ENCODE results near the gene AGER.

DNA sequence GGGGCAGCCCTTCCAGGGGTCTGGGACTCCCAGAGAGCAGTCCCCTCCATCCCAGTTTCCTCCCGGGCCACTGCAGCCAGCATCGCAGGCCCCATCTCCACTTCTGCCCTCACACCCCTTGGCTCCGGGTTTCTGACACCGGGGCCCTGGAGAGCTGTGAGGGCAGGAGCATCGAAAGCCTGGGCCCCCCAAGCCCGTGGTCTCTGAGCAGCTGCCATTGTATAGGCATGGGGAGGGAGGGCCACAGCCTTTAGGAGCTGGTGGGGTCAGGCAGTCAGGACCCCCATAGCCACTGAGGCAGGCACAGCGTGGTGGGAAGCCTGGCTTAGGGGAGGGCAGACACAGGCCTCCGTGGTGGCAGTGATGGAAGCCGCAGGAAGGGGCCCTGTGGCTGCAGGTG lies 18.1 kb upstream of the AGER start:
- TF ChIP-seq, protein P1, sequence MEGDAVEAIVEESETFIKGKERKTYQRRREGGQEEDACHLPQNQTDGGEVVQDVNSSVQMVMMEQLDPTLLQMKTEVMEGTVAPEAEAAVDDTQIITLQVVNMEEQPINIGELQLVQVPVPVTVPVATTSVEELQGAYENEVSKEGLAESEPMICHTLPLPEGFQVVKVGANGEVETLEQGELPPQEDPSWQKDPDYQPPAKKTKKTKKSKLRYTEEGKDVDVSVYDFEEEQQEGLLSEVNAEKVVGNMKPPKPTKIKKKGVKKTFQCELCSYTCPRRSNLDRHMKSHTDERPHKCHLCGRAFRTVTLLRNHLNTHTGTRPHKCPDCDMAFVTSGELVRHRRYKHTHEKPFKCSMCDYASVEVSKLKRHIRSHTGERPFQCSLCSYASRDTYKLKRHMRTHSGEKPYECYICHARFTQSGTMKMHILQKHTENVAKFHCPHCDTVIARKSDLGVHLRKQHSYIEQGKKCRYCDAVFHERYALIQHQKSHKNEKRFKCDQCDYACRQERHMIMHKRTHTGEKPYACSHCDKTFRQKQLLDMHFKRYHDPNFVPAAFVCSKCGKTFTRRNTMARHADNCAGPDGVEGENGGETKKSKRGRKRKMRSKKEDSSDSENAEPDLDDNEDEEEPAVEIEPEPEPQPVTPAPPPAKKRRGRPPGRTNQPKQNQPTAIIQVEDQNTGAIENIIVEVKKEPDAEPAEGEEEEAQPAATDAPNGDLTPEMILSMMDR (IDR thresholded peaks at IDR 0.05; ENCODE audit: poor library complexity): no peak
- TF ChIP-seq EZH2 (IDR thresholded peaks at IDR 0.05; ENCODE audit: borderline replicate concordance) (no peak), EZH2phosphoT487 (IDR thresholded peaks at IDR 0.05; ENCODE audit: low read depth, severe bottlenecking, unreplicated experiment) (no peak)
